Sigmoid colon (tissue), 7 donors: ENCODE results near the gene CAMTA1. TPM values are rescaled to one million over a fixed set of nuclear protein-coding genes. Genes with fewer than 3 reads are reported as not detected.

Experiments used
- DNase-seq: peaks from one replicate; pipeline ENCODE4 v3.0.0-alpha.2; 2019
- H3K27ac ChIP-seq, 4 donors: fragments of 200-600 bp; sonication (generic); one replicate each; pipeline ENCODE4 v1.5.1; 2016 to 2019; ENCODE audit warnings: mild to moderate bottlenecking in 1 of 4
- H3K27me3 ChIP-seq, 3 donors: fragments of 200-600 bp; sonication (generic); one replicate each; pipeline ENCODE4 v1.5.1; 2019; ENCODE audit warnings: mild to moderate bottlenecking in 1 of 3
- H3K36me3 ChIP-seq, 4 donors: fragments of 200-600 bp; sonication (generic); one replicate each; pipeline ENCODE4 v1.5.1; 2016 to 2019
- H3K4me1 ChIP-seq, 4 donors: fragments of 200-600 bp; sonication (generic); one replicate each; pipeline ENCODE4 v1.5.1; 2017 to 2019
- H3K4me3 ChIP-seq, 4 donors: fragments of 200-600 bp; sonication (generic); one replicate each; pipeline ENCODE4 v1.5.1; 2017 to 2019; ENCODE audit warnings: mild to moderate bottlenecking in 2 of 4, moderate library complexity in 1 of 4
- H3K9me3 ChIP-seq, 4 donors: fragments of 200-600 bp in 3 of 4; sonication (generic) in 3 of 4; one replicate each; pipeline versions ENCODE4 v1.5.1 to v1.6.1; 2013 to 2019
- CTCF ChIP-seq, 4 experiments: fragments of 450-650 bp in 3 of 4; fragments of 200-600 bp in 1 of 4; IDR thresholded peaks; one replicate each; pipeline ENCODE4 v1.5.1; 2016 to 2019; ENCODE audit warnings: antibody characterized with exemption in 4 of 4, mild to moderate bottlenecking in 3 of 4, moderate library complexity in 2 of 4
- EP300 ChIP-seq, 4 donors: sonication (generic); formaldehyde crosslinking; IDR thresholded peaks; one replicate each; pipeline ENCODE4 v1.6.1; 2017; ENCODE audit warnings: antibody characterized with exemption in 4 of 4
- POLR2A ChIP-seq, 2 donors: fragments of 450-650 bp; IDR thresholded peaks; one replicate each; pipeline ENCODE4 v1.6.1; 2016; ENCODE audit warnings: antibody characterized with exemption in 2 of 2, mild to moderate bottlenecking in 2 of 2, moderate library complexity in 2 of 2
- POLR2AphosphoS5 ChIP-seq, 4 donors: sonication (generic); formaldehyde crosslinking; IDR thresholded peaks; one replicate each; pipeline ENCODE4 v1.6.1; 2017; ENCODE audit warnings: antibody characterized with exemption in 4 of 4
- WGBS, 2 donors: extraction: QIAGEN DNeasy Blood & Tissue Kit; methylation state at CpG; one replicate each; pipeline ENCODE4 v1.1.7; 2013; 5-methylcytosine and 5-hydroxymethylcytosine counted together
- intact Hi-C: fragments of 100-400 bp; cut with DNase I; formaldehyde crosslinking; loops from one replicate; pipeline ENCODE4 v1.15.1; 2023
- polyA plus RNA-seq, 3 donors: library from polyadenylated mRNA; stranded (reverse); fragments of 200-250 nt; gene quantifications; one replicate each; pipeline ENCODE4 v1.2.3, GENCODE V29; 2013
- total RNA-seq, 4 donors: library from RNA; depleted of rRNA; stranded (reverse); fragments of >200 nt; gene quantifications; one replicate each; pipeline ENCODE4 v1.1.0, GENCODE V29; 2016
- donor health status: healthy with polysubstance abuse.
- donor health status: Bipolar disorder and iron deficiency.
- donor health status: healthy.

Gene CAMTA1
- total and polyA plus RNA-seq, 7 donors: 97.9 to 196 (median 177) TPM

- intact Hi-C loops: no loop called here
- TF ChIP-seq POLR2AphosphoS5 (IDR thresholded peaks at IDR 0.05): no peak
- no peak for TF ChIP-seq POLR2A (IDR thresholded peaks at IDR 0.05)
- TF ChIP-seq CTCF (IDR thresholded peaks at IDR 0.05): no peak
- 76 to 85% methylated on average over 5 of the region's 5 CpGs for WGBS, 2 donors
- H3K4me3 ChIP-seq: no peak overlapping the region
- DNase-seq: no peak
- no peak overlapping the region for H3K27ac ChIP-seq
- H3K36me3 ChIP-seq: no peaks in the 10 kb centered on the region
- H3K9me3 ChIP-seq: no peaks in the 10 kb centered on the region
- H3K27me3 ChIP-seq: no peaks in the 10 kb centered on the region
- H3K4me1 ChIP-seq: no peaks in the 10 kb centered on the region
Measured at GRCh38 chr1:7516929-7517328, 731.7 kb downstream of the CAMTA1 start.

GRCh38 chr1:7517611-7518330, 732.5 kb downstream of the CAMTA1 start:
- 68 to 80% methylated on average over 10 of the region's 10 CpGs for WGBS, 2 donors

GRCh38 chr1:7518411-7518810, 733.2 kb downstream of the CAMTA1 start:
- Histone ChIP-seq H3K4me1 (no peaks in the 10 kb centered on the region), H3K9me3 (no peaks in the 10 kb centered on the region), H3K36me3 (no peaks in the 10 kb centered on the region), H3K27me3 (no peaks in the 10 kb centered on the region), H3K27ac (no peak overlapping the region), H3K4me3 (no peak overlapping the region)
- DNase-seq: no peak
- intact Hi-C loops: no loop called here
- TF ChIP-seq CTCF (IDR thresholded peaks at IDR 0.05): no peak
- 92 to 95% methylated on average over 8 of the region's 8 CpGs for WGBS, 2 donors

More at GRCh38 chr1:7517611-7518330, 732.5 kb downstream of the CAMTA1 start:
- Histone ChIP-seq H3K36me3 (no peaks in the 10 kb centered on the region), H3K27me3 (no peaks in the 10 kb centered on the region), H3K27ac (no peak overlapping the region), H3K9me3 (no peaks in the 10 kb centered on the region), H3K4me1 (no peaks in the 10 kb centered on the region), H3K4me3 (no peak overlapping the region)
- TF ChIP-seq POLR2A (IDR thresholded peaks at IDR 0.05): no peak
- TF ChIP-seq POLR2AphosphoS5 (IDR thresholded peaks at IDR 0.05): no peak
- no peak for TF ChIP-seq EP300 (IDR thresholded peaks at IDR 0.05)
- no peak for TF ChIP-seq CTCF (IDR thresholded peaks at IDR 0.05)
- intact Hi-C loops: no loop called here
- DNase-seq: no peak

- no peak for DNase-seq
- H3K4me3 ChIP-seq: no peak overlapping the region
- intact Hi-C loops: no loop called here
- H3K27ac ChIP-seq: no peak overlapping the region
- TF ChIP-seq POLR2A (IDR thresholded peaks at IDR 0.05) (no peak), EP300 (IDR thresholded peaks at IDR 0.05) (no peak), POLR2AphosphoS5 (IDR thresholded peaks at IDR 0.05) (no peak), CTCF (IDR thresholded peaks at IDR 0.05) (no peak)
- H3K27me3 ChIP-seq: peaks cover 0 to 6% (median 0%) of the 10 kb centered on the region in 3 donors
- 77 to 94% methylated on average over 8 of the region's 8 CpGs for WGBS, 2 donors
- H3K36me3 ChIP-seq: no peaks in the 10 kb centered on the region
- H3K4me1 ChIP-seq: no peaks in the 10 kb centered on the region
- no peaks in the 10 kb centered on the region for H3K9me3 ChIP-seq
Measured at GRCh38 chr1:7519181-7519860, 734.1 kb downstream of the CAMTA1 start.
